Transverse colon (tissue), 4 donors: ENCODE results near the gene HMGXB3.

ENCODE experiments used
- CTCF ChIP-seq, 5 experiments: fragments of 200-600 bp in 3 of 5; fragments of 450-650 bp in 2 of 5; sonication (generic) in 3 of 5; IDR thresholded peaks; 1 replicate in 2 of 5; 2 replicates in 3 of 5; pipeline ENCODE4 v1.5.1; 2016 to 2017; ENCODE audit warnings: antibody characterized with exemption in 5 of 5, inconsistent platforms in 3 of 5, mild to moderate bottlenecking in 2 of 5, moderate library complexity in 1 of 5
- EP300 ChIP-seq: sonication (generic); formaldehyde crosslinking; IDR thresholded peaks from one replicate; pipeline ENCODE4 v1.6.1; 2017; ENCODE audit warnings: antibody characterized with exemption, low read depth
- POLR2A ChIP-seq: fragments of 450-650 bp; IDR thresholded peaks from one replicate; pipeline ENCODE4 v1.6.1; 2016; ENCODE audit warnings: antibody characterized with exemption, mild to moderate bottlenecking, moderate library complexity
- POLR2AphosphoS5 ChIP-seq, 3 donors: sonication (generic); formaldehyde crosslinking; IDR thresholded peaks; one replicate each; pipeline ENCODE4 v1.6.1; 2016; ENCODE audit warnings: antibody characterized with exemption in 3 of 3

GRCh38 chr5:150057996-150058395 lies 57.5 kb downstream of the HMGXB3 start:
- TF ChIP-seq CTCF (IDR thresholded peaks at IDR 0.05) = no peak
- no peak for TF ChIP-seq POLR2A
- no peak for TF ChIP-seq EP300
- no peak for TF ChIP-seq POLR2AphosphoS5 (IDR thresholded peaks at IDR 0.05)
